Measurements from ENCODE around the gene SEPSECS. TPM values are rescaled to one million over a fixed set of nuclear protein-coding genes. Genes with fewer than 3 reads are reported as not detected.

Gene SEPSECS
- total RNA-seq, 4 donors from 2014 or later: 4.2 to 21.8 (median 9.6) TPM

GRCh38 chr4:25080571-25080970, 79.7 kb downstream of the SEPSECS start:
- Histone ChIP-seq H3K4me3 (no peak overlapping the region), H3K9me3 (no peaks in the 10 kb centered on the region), H3K4me1 (no peaks in the 10 kb centered on the region), H3K27me3 (peaks cover 4% of the 10 kb centered on the region), H3K36me3 (no peaks in the 10 kb centered on the region), H3K27ac (no peak overlapping the region)
- 70% methylated on average over 1 of the region's 1 CpG for WGBS
- TF ChIP-seq POLR2A (IDR thresholded peaks at IDR 0.05) (no peak), CTCF (IDR thresholded peaks at IDR 0.05) (no peak), EP300 (IDR thresholded peaks at IDR 0.05) (no peak), POLR2AphosphoS5 (IDR thresholded peaks at IDR 0.05) (no peak)
- DNase-seq (ENCODE audit: low spot score in 2 of 2): no peak

GRCh38 chr4:25078523-25078922, 81.7 kb downstream of the SEPSECS start:
- Histone ChIP-seq H3K27me3 (no peaks in the 10 kb centered on the region), H3K36me3 (no peaks in the 10 kb centered on the region), H3K9me3 (no peaks in the 10 kb centered on the region), H3K27ac (no peak overlapping the region), H3K4me3 (no peak overlapping the region), H3K4me1 (no peaks in the 10 kb centered on the region)
- 89% methylated on average over 4 of the region's 4 CpGs for WGBS
- no peak for DNase-seq (ENCODE audit: low spot score in 2 of 2)
- TF ChIP-seq EP300 (IDR thresholded peaks at IDR 0.05) (no peak), POLR2AphosphoS5 (IDR thresholded peaks at IDR 0.05) (no peak), POLR2A (IDR thresholded peaks at IDR 0.05) (no peak)

GRCh38 chr4:25076625-25077398, 83.4 kb downstream of the SEPSECS start:
- no peak overlapping the region for H3K27ac ChIP-seq
- H3K4me3 ChIP-seq: no peak overlapping the region
- H3K27me3 ChIP-seq: no peaks in the 10 kb centered on the region
- no peaks in the 10 kb centered on the region for H3K9me3 ChIP-seq
- TF ChIP-seq EP300 (IDR thresholded peaks at IDR 0.05): no peak
- TF ChIP-seq POLR2AphosphoS5 (IDR thresholded peaks at IDR 0.05): no peak
- no peak for TF ChIP-seq CTCF (IDR thresholded peaks at IDR 0.05)
- no peak for TF ChIP-seq POLR2A (IDR thresholded peaks at IDR 0.05)
- no peaks in the 10 kb centered on the region for H3K36me3 ChIP-seq
- DNase-seq (ENCODE audit: low spot score in 2 of 2): no peak
- WGBS: 86% methylated on average over 3 of the region's 3 CpGs
- no peaks in the 10 kb centered on the region for H3K4me1 ChIP-seq

GRCh38 chr4:25075851-25076250, 84.4 kb downstream of the SEPSECS start:
- no peaks in the 10 kb centered on the region for H3K9me3 ChIP-seq
- TF ChIP-seq EP300 (IDR thresholded peaks at IDR 0.05) (no peak), POLR2AphosphoS5 (IDR thresholded peaks at IDR 0.05) (no peak), CTCF (IDR thresholded peaks at IDR 0.05) (no peak), POLR2A (IDR thresholded peaks at IDR 0.05) (no peak)
- no peaks in the 10 kb centered on the region for H3K27me3 ChIP-seq
- no peaks in the 10 kb centered on the region for H3K36me3 ChIP-seq
- no peak overlapping the region for H3K27ac ChIP-seq
- 66% methylated on average over 4 of the region's 4 CpGs for WGBS
- no peak overlapping the region for H3K4me3 ChIP-seq
- no peak for DNase-seq (ENCODE audit: low spot score in 2 of 2)
- H3K4me1 ChIP-seq: no peaks in the 10 kb centered on the region

GRCh38 chr4:25075129-25075528, 85.1 kb downstream of the SEPSECS start:
- TF ChIP-seq CTCF (IDR thresholded peaks at IDR 0.05) (no peak), POLR2A (IDR thresholded peaks at IDR 0.05) (no peak), POLR2AphosphoS5 (IDR thresholded peaks at IDR 0.05) (no peak), EP300 (IDR thresholded peaks at IDR 0.05) (no peak)
- WGBS: 71% methylated on average over 5 of the region's 11 CpGs
- no peaks in the 10 kb centered on the region for H3K9me3 ChIP-seq

More at GRCh38 chr4:25075129-25075528, 85.1 kb downstream of the SEPSECS start:
- no peak for DNase-seq (ENCODE audit: low spot score in 2 of 2)
- no peak overlapping the region for H3K4me3 ChIP-seq
- H3K4me1 ChIP-seq: no peaks in the 10 kb centered on the region
- no peaks in the 10 kb centered on the region for H3K36me3 ChIP-seq
- no peak overlapping the region for H3K27ac ChIP-seq
- H3K27me3 ChIP-seq: no peaks in the 10 kb centered on the region
